Measurements from ENCODE around the gene ARSG. TPM values are rescaled to one million over a fixed set of nuclear protein-coding genes. Genes with fewer than 3 reads are reported as not detected.
A peak's percentile ranks its signal among the peaks of the same experiment; 100 is the strongest.

The ARSG gene
- total RNA-seq, 6 experiments from 2014 or later = 4.0 to 7.0 (median 5.0) TPM

DNA sequence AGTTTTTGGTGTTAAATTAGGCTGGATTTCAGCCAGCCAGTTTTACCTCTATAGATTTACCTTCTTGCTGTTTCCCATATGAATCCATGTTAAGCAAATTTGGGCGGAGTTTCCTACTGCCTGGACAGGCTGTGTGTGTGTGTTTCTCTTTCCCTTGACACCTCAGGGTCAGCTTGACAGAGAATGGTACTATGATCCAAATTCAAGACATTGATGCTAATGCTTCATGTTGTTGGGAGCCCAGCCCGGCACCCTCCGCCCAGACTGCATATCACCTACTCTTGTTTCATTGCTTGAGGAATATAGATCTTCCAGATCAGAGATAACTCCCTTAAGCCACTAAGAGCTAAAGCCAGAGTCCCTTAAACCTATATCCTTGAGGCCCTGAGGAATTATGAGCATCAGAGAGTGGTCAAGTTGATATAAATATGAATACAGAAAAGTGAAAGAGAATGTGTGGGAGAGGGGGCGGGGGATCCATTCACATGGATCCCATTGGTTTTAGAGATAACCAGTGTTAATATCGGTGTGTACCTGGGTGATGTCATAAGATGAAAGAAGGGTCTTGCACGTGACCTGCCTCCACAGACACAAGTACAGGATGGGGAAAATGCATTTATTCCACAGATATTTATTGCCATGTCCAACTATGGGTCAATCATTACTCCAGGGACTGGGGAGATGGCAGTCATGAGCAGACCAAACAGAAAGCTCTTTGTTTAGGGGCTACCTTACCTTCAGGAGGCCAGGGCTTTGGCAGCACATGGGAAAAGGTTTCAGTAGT, 96.3 kb downstream of the ARSG start:
- H3K4me1 Mint-ChIP-seq (ENCODE audit: low read depth) = peaks cover 46% of the 10 kb centered on the region
- peaks cover 3% of the 10 kb centered on the region; the same call in 1 of the 2 replicates for H3K27me3 Mint-ChIP-seq (ENCODE audit: insufficient read depth)
- no peaks in the 10 kb centered on the region for H3K36me3 Mint-ChIP-seq (ENCODE audit: low read depth)
- H3K9me3 Mint-ChIP-seq = no peaks in the 10 kb centered on the region
- TF ChIP-seq, protein P1, sequence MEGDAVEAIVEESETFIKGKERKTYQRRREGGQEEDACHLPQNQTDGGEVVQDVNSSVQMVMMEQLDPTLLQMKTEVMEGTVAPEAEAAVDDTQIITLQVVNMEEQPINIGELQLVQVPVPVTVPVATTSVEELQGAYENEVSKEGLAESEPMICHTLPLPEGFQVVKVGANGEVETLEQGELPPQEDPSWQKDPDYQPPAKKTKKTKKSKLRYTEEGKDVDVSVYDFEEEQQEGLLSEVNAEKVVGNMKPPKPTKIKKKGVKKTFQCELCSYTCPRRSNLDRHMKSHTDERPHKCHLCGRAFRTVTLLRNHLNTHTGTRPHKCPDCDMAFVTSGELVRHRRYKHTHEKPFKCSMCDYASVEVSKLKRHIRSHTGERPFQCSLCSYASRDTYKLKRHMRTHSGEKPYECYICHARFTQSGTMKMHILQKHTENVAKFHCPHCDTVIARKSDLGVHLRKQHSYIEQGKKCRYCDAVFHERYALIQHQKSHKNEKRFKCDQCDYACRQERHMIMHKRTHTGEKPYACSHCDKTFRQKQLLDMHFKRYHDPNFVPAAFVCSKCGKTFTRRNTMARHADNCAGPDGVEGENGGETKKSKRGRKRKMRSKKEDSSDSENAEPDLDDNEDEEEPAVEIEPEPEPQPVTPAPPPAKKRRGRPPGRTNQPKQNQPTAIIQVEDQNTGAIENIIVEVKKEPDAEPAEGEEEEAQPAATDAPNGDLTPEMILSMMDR (IDR thresholded peaks at IDR 0.05) = no peak
- DNase-seq = no peak
- H3K27ac Mint-ChIP-seq = no peak overlapping the region
- no peak overlapping the region for H3K4me3 Mint-ChIP-seq

DNA sequence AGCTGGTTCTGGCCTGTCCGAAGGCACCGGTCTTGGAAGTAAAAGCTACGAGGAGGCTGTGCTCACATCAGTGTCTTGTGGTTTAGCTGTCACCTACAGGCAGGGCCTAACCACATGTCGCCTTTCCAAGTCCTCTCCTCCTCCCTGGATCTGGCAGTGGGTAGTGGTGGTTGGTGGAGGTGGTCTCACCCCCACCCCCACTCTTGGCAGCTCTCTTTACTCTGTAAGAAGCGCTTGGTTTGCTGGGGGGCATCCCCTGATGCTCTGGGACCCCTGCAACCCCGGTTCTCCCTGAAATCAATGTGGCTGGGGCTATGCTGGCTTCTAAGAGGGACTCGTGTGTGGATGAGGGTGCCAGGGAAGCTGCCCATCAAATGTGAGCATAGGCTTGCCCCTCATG, 97.7 kb downstream of the ARSG start:
- Mint-ChIP-seq H3K36me3 (ENCODE audit: low read depth) (no peaks in the 10 kb centered on the region), H3K27ac (no peak overlapping the region), H3K9me3 (no peaks in the 10 kb centered on the region), H3K4me3 (no peak overlapping the region), H3K27me3 (ENCODE audit: insufficient read depth) (peaks cover 3% of the 10 kb centered on the region; the same call in 1 of the 2 replicates), H3K4me1 (ENCODE audit: low read depth) (peaks cover 32% of the 10 kb centered on the region)
- TF ChIP-seq, protein P1 (IDR thresholded peaks at IDR 0.05) = no peak
- DNase-seq = no peak

DNA sequence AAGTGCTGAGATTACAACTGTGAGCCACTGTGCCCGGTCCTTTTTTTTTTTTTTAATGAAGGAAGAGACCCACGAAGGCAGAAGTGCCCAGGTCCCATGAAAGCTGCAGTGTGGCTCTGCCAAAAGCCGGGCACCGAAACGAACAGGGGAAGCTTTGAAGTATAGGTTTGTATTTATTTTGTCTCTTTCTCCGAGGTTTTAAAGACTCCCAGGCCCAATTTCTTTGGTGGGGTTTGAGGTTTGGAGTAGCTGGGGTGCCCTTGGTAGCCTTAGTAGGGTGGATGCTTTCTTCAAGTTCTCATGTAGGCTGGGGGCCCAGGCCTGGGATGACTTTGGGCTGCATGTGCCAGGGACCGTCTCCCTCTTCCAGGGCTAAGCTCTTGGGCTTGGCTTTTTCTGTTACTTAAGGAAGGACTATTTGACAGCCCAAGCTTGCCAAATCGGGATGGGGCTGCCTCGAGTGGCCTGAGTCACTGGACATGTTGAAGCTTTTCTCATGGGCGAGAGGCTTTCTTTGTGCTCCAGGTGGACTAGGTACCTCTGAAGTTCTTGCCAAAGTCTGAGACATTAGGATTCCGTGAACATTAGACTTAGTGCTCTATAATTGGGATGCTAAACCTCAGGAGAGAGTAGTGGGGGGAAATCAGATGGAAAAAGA, 99.7 kb downstream of the ARSG start:
- TF ChIP-seq, protein P1 (IDR thresholded peaks at IDR 0.05) = no peak
- H3K36me3 Mint-ChIP-seq (ENCODE audit: low read depth) = no peaks in the 10 kb centered on the region
- H3K9me3 Mint-ChIP-seq = no peaks in the 10 kb centered on the region
- H3K27me3 Mint-ChIP-seq (ENCODE audit: insufficient read depth) = no peaks in the 10 kb centered on the region; the same call in 1 of the 2 replicates
- H3K27ac Mint-ChIP-seq = peak overlapping the region; percentile 85; the same call in 1 of the 2 replicates
- no peak for DNase-seq
- H3K4me1 Mint-ChIP-seq (ENCODE audit: low read depth) = peaks cover 21% of the 10 kb centered on the region
- H3K4me3 Mint-ChIP-seq = peak overlapping the region; percentile 71; the same call in 1 of the 2 replicates

DNA sequence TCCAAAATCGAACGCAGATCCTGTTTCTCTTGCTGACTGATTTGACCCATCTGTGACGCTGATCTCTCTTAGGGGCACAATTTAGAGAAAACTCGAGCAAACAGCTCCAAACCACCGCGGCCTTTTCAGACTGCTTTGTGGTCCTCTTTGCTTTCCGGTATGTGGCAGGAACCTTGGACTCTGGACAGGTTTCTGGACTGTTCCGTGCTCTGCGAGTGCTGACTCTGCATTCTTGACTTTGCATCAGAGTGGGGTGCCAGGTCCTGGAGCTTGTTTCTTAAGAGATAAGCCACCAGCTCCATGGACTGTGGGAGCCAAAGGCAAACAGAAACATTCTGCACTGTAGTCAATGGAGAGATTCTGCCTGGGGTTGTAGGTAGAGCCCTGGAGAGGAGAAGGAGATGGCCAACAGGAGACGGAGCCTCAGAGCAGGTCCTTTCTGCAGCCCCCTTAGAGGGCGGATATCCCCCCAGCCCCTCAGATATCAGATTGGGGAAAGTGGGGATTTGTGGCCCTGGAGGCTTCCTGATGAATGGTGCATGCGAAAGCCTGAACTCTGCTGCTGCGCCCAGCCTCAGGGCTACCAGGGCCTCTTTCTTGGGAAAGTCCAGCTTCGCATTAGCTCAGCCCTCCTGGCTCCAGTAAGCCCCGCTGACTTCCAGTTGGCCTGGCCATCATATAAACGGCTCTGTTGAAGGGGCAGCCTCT, 100.4 kb downstream of the ARSG start:
- Mint-ChIP-seq H3K4me1 (ENCODE audit: low read depth) (peaks cover 14% of the 10 kb centered on the region), H3K36me3 (ENCODE audit: low read depth) (no peaks in the 10 kb centered on the region), H3K9me3 (no peaks in the 10 kb centered on the region), H3K4me3 (peak overlapping the region; percentile 71; the same call in 1 of the 2 replicates), H3K27me3 (ENCODE audit: insufficient read depth) (no peaks in the 10 kb centered on the region; the same call in 1 of the 2 replicates), H3K27ac (peak overlapping the region; percentile 85; the same call in 1 of the 2 replicates)
- no peak for DNase-seq
- TF ChIP-seq, protein P1 (IDR thresholded peaks at IDR 0.05) = no peak

DNA sequence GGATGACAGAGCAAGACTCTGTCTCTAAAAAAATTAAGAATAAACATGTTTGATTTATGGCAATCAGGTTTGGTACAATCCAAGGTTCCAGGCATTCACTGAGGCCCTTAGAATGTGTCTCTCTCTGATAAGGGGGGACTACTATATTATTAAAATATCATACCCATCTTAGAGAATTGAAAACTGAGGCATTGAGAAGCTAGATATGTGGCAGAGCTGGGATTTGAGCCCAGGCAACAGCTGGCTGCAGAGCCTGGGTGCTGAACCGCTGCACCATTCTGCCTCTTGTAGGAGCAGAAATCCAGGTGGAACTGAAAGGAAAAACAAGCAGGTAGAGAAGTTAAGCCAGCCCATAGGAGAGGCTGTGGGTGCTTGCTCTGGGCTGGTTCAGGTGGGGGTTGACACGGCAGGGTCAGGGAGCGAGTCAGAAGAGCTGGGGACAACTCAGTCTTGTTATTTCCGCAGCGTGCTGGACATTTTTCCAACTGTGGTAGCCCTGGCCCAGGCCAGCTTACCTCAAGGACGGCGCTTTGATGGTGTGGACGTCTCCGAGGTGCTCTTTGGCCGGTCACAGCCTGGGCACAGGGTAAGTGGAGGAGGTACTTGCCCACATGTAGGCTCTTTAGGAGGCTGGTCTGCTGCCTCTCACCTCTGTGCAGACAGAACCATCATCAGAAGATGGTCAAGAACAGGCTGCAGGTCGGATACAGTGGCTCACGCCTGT, 103.5 kb downstream of the ARSG start:
- DNase-seq = no peak
- TF ChIP-seq, protein P1 (IDR thresholded peaks at IDR 0.05) = no peak
- H3K27ac Mint-ChIP-seq = no peak overlapping the region
- no peaks in the 10 kb centered on the region for H3K36me3 Mint-ChIP-seq (ENCODE audit: low read depth)
- H3K9me3 Mint-ChIP-seq = no peaks in the 10 kb centered on the region
- peaks cover 26% of the 10 kb centered on the region for H3K4me1 Mint-ChIP-seq (ENCODE audit: low read depth)
- no peaks in the 10 kb centered on the region; the same call in 1 of the 2 replicates for H3K27me3 Mint-ChIP-seq (ENCODE audit: insufficient read depth)
- no peak overlapping the region for H3K4me3 Mint-ChIP-seq

All from HFFc6 (cell line).